PFSK-1 (cell line): ENCODE results near the gene NDUFC2. TPM values are rescaled to one million over a fixed set of nuclear protein-coding genes. Genes with fewer than 3 reads are reported as not detected.

Experiments
- FOXP2 ChIP-seq: optimal IDR thresholded peaks from 2 replicates; pipeline ENCODE3; 2011; ENCODE audit warnings: borderline replicate concordance, control low read depth, inconsistent platforms; ENCODE audit not compliant: insufficient read depth; ENCODE audit errors: extremely low read length, extremely low read depth
- POLR2AphosphoS5 ChIP-seq: IDR thresholded peaks from 2 replicates; pipeline ENCODE4 v1.6.1; 2012; ENCODE audit warnings: low read depth, mild to moderate bottlenecking, control low read depth, low read length, moderate library complexity
- REST ChIP-seq, 2 experiments: IDR thresholded peaks; 2 replicates each; pipeline versions ENCODE4 v1.6.1 to v1.8.0; 2011 to 2012; ENCODE audit warnings: low read depth in 2 of 2, low read length in 2 of 2, control low read depth in 1 of 2, inconsistent platforms in 1 of 2, mild to moderate bottlenecking in 1 of 2, moderate library complexity in 1 of 2; ENCODE audit not compliant: insufficient read depth in 1 of 2
- SIN3A ChIP-seq: IDR thresholded peaks from 2 replicates; pipeline ENCODE4 v1.6.1; 2012; ENCODE audit warnings: mild to moderate bottlenecking, low read length, moderate library complexity, borderline replicate concordance; ENCODE audit not compliant: insufficient read depth
- TAF1 ChIP-seq: IDR thresholded peaks from 2 replicates; pipeline ENCODE4 v1.6.1; 2012; ENCODE audit warnings: low read length, control low read depth, borderline replicate concordance; ENCODE audit not compliant: insufficient read depth
- polyA plus RNA-seq: library from polyadenylated mRNA; unstranded; fragments of >200 nt; gene quantifications from one replicate; pipeline ENCODE4 v1.2.1, GENCODE V29; 2012; ENCODE audit warnings: low read depth, missing spikeins; ENCODE audit not compliant: insufficient read length

Gene NDUFC2
- 166 TPM for polyA plus RNA-seq

DNA sequence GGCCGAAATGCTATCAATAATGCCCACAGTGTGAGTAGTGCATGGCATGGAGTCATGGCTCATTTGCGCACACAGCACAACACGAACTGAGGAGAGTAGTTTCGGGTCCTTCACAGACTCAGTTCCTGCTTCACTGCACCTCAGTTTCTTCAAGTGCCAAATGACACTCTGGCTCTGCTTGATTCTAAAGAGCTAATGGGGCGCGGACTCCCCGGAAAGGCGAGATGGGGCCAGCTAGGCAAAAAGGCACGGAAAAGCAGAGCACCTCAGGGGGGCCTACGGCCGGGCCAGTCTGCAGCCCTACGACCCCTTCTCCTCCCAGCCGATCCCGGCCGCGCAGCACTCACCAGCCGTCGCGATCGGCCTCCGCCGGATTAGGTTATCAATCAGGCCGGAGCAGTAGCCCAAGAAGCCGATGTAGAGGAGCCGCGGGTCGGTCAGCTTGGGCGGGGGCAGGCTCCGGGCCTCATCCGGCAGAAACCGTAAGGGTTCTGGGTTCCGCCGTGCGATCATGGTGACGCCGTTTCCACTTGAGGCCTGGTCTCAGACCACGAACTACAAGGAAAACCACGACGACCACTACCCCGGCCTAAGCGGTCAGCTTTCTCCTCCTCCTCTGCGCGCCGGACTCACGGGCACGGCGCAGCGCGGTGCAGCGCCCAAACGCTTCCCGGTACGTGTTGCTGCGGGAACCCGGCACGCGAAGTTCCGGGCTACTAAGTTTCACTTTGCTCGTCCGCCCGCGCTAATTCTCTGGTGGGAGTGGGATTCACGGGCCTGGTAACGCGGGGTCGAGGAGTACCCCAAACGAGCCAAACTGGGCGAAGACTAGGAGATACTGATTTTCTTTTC, at the start of gene NDUFC2:
NDUFC2 (minus strand) TSS at position 631 of the 852 bp plus-strand sequence; CDS start at position 513, 118 bp downstream.
- TF ChIP-seq FOXP2 (peak; percentile 98), SIN3A (no peak; the same call in none of the 2 replicates), REST (IDR thresholded peaks at IDR 0.05; ENCODE audit: insufficient read depth in 1 of 2, low read depth in 2 of 2, low read length in 2 of 2) (peak; percentile 62 to 75; a peak in 3 of 4 replicates), POLR2AphosphoS5 (peak; percentile 97; the same call in 1 of the 2 replicates), TAF1 (peak; percentile 99)

DNA sequence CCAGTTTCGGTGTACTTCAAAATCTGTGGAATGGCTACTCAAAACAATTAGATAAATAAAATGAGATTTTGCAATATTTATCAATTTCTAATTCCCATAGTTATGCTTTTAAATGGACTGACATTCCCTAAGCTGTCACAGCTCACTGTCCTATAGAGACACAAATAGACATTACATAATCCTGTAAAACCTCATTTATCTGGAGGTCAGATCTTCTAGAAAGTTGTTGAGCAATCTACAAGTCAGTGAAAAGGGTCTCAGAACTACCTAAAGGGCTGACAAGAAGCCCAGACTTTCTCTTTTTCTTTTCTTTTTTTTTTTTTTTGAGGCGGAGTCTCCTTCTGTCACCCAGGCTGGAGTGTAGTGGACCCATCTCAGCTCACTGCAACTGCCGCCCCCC, 47.7 kb upstream of the NDUFC2 start:
- TF ChIP-seq POLR2AphosphoS5 (no peak), SIN3A (no peak), TAF1 (no peak), REST (IDR thresholded peaks at IDR 0.05; ENCODE audit: insufficient read depth in 1 of 2, low read depth in 2 of 2, low read length in 2 of 2) (no peak), FOXP2 (no peak)

- no peak for TF ChIP-seq TAF1
- no peak for TF ChIP-seq FOXP2
- TF ChIP-seq REST (IDR thresholded peaks at IDR 0.05; ENCODE audit: insufficient read depth in 1 of 2, low read depth in 2 of 2, low read length in 2 of 2): no peak
- TF ChIP-seq SIN3A: no peak
Measured at GRCh38 chr11:78112582-78113275, 33.1 kb upstream of the NDUFC2 start.

GRCh38 chr11:78111298-78111697, 31.6 kb upstream of the NDUFC2 start:
- TF ChIP-seq SIN3A (no peak), FOXP2 (no peak), REST (IDR thresholded peaks at IDR 0.05; ENCODE audit: insufficient read depth in 1 of 2, low read depth in 2 of 2, low read length in 2 of 2) (no peak), POLR2AphosphoS5 (no peak), TAF1 (no peak)
